HG03469 (cell line): ENCODE measurements around the gene EIF3K.
"Not testable (repeated sequence)": the region's sequence is repeated elsewhere in the genome, so short reads cannot be mapped to it uniquely, and the experiment has no call there.

Experiments
- ATAC-seq: cut with Tn5 transposase; IDR thresholded peaks from one replicate; pipeline ENCODE4 v1.9.1; 2021; ENCODE audit warnings: mild to moderate bottlenecking, moderate library complexity, moderate number of reproducible peaks; ENCODE audit not compliant: unreplicated experiment

The EIF3K gene

DNA sequence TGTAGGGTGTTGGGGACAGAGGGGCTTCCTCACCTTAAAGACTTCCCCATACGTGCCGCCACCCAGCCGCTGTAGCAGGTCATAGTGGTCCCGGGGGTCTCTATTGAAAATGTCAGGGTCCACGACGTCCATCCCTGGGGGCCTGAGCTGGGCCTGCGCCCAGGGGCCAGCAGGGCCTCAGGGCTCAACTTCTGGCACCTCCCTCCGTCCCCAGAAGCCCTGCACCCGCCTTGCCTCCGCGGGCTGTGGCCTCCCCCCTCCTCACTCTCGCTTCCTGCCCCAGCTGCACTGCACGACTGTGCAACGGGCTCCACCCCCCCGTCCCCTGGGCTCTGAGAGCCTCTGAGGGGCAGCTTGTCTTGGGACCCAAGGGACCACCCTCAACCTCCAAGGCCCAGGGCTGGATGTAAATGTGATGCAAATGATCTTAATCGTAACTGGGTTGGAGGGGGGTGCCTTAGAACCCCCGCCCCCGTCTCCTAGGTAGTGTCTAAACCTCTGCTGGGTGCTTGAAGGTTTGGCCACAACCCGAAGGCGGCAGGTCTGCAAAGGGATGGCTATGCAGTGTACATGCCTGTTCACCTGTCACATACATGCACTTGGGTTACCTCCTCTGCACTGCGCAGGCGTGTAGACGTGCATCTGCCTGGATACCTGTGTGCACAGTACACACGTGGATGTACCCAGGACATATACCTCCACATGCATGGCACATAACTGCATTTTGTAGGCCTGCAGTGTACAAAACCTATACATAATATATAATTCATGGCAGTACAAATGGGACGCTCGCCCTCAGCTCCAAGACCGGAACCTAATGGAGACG is 1.0 kb upstream of the EIF3K start, which contains the start of gene MAP4K1:
Gene MAP4K1, minus strand, starts transcription at position 190 of the 826 bp plus-strand sequence. Its CDS starts 58 bp downstream, at position 132.
- peak; percentile 35 for ATAC-seq

DNA sequence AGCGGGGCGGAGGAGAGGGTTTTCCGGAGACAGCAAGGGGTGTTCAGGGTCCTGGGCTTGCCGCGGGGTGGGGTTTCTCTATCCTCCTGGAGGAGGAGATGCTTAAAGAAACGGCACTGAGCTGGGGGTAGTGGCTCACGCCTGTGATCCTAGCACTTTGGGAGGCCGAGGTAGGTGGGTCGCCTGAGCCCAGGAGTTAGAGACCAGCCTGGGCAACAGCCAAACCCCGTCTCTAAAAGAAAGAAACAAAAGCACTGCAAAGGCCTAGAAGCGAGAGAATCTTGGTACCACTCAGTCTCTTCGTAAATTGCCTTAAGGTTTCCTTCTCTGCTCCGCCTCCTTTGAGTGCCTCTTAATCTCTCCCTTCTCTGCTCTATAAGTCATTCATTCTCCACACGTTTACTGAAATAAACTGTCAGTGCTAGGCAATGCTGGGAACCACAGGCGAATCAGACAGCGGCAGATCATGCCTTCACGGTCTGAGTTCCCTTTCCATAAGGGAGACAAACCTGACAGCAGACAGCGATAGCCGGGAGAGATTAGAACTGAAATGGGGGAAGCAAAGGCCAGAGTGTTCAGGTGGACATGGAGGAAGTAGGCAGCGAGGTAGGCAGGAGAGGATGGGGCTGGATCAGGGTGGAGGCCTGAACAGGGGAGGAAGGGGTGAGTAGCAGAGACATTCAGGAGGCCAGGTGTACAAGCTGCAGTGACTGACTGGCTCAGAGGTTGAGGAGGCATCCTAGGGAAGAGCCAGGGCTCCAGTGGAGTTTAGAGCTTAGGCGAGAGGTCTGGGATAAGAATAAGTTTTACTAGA is 580 bp downstream of the EIF3K start:
- ATAC-seq, result no peak

DNA sequence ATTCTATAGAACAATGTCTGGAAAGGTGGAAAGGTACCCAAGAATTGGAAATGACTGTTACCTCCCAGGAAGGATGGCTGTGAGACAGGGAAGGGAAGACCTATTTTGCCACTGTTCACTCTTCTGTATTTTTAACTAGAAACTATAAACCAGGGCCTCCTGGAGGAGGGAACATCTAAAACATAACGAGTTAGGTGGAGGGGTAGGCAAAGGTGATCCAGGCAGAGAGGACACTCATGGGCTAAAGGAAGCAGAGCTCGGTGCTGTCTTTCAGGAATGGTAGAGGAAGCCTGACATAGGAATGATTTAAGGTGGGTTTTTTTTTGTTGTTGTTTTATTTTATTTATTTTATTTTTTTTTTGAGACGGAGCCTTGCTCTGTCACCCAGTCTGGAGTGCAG is 5.8 kb downstream of the EIF3K start:
- no peak for ATAC-seq

GRCh38 chr19:38626401-38626800 is 7.4 kb downstream of the EIF3K start:
- no peak for ATAC-seq

- ATAC-seq, result no peak
Measured at GRCh38 chr19:38629568-38629967, 10.6 kb downstream of the EIF3K start.

DNA sequence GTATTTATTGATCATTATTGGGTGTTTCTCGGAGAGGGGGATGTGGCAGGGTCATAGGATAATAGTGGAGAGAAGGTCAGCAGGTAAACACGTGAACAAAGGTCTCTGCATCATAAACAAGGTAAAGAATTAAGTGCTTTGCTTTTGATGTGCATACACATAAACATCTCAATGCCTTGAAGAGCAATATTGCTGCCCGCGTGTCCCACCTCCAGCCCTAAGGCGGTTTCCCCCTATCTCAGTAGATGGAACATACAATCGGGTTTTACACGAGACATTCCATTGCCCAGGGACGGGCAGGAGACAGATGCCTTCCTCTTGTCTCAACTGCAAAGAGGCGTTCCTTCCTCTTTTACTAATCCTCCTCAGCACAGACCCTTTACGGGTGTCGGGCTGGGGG is 12.3 kb downstream of the EIF3K start:
- ATAC-seq, result not testable (repeated sequence)

DNA sequence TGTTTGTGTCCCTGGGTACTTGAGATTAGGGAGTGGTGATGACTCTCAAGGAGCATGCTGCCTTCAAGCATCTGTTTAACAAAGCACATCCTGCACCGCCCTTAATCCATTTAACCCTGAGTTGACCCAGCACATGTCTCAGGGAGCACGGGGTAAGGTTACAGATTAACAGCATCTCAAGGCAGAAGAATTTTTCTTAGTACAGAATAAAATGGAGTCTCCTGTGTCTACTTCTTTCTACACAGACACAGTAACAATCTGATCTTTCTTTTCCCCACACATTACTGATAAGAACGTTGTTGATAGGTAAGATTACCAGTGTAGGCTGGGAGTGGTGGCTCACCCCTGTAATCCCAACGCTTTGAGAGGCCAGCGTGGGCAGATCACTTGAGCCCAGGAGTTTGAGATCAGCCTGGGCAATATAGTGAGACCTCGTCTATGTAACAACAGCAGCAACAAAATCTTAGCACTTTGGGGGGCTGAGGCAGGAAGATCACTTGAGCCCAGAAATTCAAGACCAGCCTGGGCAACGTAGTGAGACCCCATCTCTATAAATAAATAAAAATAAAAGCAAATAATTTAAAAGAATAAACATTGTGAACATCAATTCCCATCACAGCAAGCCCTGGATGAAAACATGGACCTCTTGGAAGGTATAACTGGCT is 13.0 kb downstream of the EIF3K start:
- not testable (repeated sequence) for ATAC-seq

DNA sequence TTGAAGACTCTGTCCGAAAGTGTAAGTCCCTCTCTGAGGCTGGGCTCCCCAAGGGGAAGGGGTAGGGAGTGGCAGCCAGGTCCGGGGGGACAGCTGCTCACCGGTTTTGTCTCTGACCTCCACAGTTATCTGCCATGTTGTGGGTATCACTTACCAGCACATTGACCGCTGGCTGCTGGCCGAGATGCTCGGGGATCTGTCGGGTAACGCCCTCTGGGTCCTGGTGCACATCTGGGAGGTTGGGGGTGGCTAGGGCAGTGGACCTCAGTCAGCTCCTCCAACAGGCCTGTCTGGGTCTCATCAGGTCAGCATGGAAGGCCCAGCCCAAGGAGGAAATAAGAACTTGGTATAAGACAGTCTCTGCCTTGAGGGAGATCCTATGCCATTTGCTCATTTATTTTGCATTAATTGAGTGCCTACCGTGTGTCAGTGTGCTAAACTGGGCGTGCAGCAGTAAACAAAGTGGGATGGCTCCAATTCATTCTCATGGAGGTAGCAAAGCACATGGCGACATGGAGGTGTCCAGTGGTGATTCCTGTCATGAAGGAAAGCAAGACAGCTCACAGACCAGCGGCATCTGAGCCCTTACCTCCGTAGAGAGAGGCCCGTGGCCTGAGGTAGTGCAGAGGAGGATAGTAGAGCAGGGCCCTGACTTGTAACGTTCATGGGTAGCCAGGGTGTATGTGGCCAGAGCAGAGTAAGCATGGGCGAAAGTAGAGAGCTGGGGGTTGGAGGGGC is 13.7 kb downstream of the EIF3K start:
- ATAC-seq, result no peak

GRCh38 chr19:38634757-38635482 is 15.9 kb downstream of the EIF3K start:
- ATAC-seq, result no peak

DNA sequence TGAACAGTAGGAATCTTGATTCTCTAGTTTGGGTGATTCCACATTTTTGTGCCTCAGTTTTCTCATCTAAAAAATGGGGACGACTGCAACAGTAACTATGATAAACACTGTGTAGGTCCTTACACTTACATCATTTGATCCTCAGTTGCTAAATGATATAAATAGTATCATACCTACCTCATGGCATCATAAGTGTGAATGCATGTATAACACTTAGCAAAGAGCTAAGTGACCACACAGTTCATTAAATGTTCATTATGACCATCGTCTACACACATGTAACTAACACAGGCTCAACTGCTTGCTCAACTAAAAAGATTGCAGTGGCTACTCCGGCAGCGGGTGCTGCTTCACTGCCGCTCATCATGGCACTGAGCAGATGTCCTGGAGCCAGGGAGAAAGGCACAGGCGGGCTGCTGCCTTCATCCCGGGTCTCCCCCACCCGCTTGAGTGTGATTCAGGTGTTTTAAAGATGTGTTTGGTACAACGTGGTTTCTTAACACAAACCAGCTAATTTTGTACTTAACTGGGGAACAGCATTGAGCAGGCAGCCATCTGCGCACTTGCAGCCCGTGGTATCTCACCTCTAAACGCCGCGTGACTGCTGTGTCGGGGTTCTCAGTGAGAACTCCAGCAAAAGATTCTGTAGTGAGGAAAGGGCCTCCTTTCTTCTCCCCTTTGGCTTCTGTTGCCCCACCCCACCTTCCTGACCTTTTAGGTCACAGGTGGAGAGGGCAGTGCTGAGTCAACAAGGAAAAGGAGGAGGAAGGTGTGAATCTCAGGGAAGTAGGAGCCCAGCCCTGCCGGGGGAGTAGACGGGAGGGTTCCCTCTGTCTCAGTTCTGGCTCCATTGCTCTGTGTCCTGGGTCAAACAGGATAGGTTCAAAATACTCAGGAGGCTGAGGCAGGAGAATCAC is 16.8 kb downstream of the EIF3K start:
- no peak for ATAC-seq

DNA sequence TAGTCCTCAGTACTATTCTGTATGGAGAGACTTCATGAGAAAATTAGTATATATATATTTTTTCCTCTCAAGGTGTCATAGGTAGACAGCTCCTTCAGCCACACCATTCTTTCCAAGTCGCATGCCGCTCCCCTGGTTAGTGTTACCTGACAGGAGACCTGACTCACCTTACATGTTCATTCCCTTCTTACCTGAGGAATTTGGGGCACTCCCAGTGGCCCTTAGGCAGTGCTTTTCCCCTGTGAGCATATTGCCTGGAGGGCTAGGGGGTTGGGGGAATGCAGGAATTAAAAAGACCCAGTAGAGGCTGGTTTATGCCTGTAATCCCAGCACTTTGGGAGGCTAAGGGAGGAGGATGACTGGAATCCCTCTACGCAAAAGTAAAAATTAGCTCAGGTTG is 19.5 kb downstream of the EIF3K start:
- ATAC-seq, result no peak

GRCh38 chr19:38639679-38640078 is 20.7 kb downstream of the EIF3K start:
- no peak for ATAC-seq

DNA sequence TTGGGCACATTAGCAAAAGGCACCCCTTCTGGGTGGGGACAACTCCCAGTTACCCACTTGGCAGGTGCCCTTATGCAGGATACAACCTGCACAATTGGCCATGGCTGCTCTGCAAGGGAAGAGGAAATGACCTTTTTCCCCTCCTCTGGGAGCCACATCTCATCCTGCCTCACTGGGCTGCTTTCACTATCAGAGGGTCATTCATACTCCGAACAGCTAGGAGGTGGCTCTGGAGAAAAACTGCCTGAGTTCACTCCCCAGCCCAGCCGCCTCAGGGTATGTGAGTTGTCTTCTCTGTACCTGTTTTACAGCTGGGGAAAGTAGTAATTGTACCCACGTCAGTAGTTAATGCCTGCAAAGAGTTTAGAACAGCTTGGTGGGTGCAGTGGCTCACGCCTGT is 21.4 kb downstream of the EIF3K start:
- ATAC-seq, result no peak

GRCh38 chr19:38642176-38642575 is 23.2 kb downstream of the EIF3K start:
- no peak for ATAC-seq

- ATAC-seq, result no peak
Measured at GRCh38 chr19:38644719-38645118, 25.7 kb downstream of the EIF3K start.

GRCh38 chr19:38647368-38647965 is 28.5 kb downstream of the EIF3K start, which contains the start of gene ACTN4:
Gene ACTN4 (plus strand): TSS chr19:38647649. CDS start chr19:38647746, 97 bp downstream.
- peak; percentile 65 for ATAC-seq

- ATAC-seq, result no peak
Measured at GRCh38 chr19:38647966-38648768, 29.2 kb downstream of the EIF3K start.
